Measurements from ENCODE around the gene MCC.

MCC gene

GRCh38 chr5:113245427-113246225 lies 242.6 kb downstream of the MCC start:
- DNase-seq (ENCODE audit: low spot score): no peak

GRCh38 chr5:113244966-113245365 lies 243.3 kb downstream of the MCC start:
- no peak for DNase-seq (ENCODE audit: low spot score)

GRCh38 chr5:113243349-113243664 lies 244.9 kb downstream of the MCC start:
- DNase-seq (ENCODE audit: low spot score): no peak

- DNase-seq (ENCODE audit: low spot score): no peak
These were observed 245.5 kb downstream of the MCC start for GRCh38 chr5:113242481-113243348.

- DNase-seq (ENCODE audit: low spot score): no peak
These were observed 247.1 kb downstream of the MCC start for GRCh38 chr5:113240951-113241726.

- DNase-seq (ENCODE audit: low spot score): no peak
These were observed 248.2 kb downstream of the MCC start for GRCh38 chr5:113240032-113240431.

GRCh38 chr5:113237893-113238292 lies 250.4 kb downstream of the MCC start:
- no peak for DNase-seq (ENCODE audit: low spot score)

GRCh38 chr5:113236536-113237288 lies 251.5 kb downstream of the MCC start:
- DNase-seq (ENCODE audit: low spot score): peak; percentile 16

- DNase-seq (ENCODE audit: low spot score): peak; percentile 50
These were observed 252.4 kb downstream of the MCC start for GRCh38 chr5:113235884-113236283.

- DNase-seq (ENCODE audit: low spot score): no peak
These were observed 253.7 kb downstream of the MCC start for GRCh38 chr5:113234546-113234945.

GRCh38 chr5:113233606-113234005 lies 254.6 kb downstream of the MCC start:
- DNase-seq (ENCODE audit: low spot score): no peak

- DNase-seq (ENCODE audit: low spot score): no peak
These were observed 255.6 kb downstream of the MCC start for GRCh38 chr5:113232667-113233066.

GRCh38 chr5:113232221-113232620 lies 256.0 kb downstream of the MCC start:
- no peak for DNase-seq (ENCODE audit: low spot score)

GRCh38 chr5:113231653-113232000 lies 256.6 kb downstream of the MCC start:
- DNase-seq (ENCODE audit: low spot score): no peak

- DNase-seq (ENCODE audit: low spot score): peak; percentile 20
These were observed 257.3 kb downstream of the MCC start for GRCh38 chr5:113230711-113231652.

- no peak for DNase-seq (ENCODE audit: low spot score)
These were observed 260.5 kb downstream of the MCC start for GRCh38 chr5:113227798-113228197.

- DNase-seq (ENCODE audit: low spot score): no peak
These were observed 262.0 kb downstream of the MCC start for GRCh38 chr5:113226116-113226736.

- DNase-seq (ENCODE audit: low spot score): no peak
These were observed 263.0 kb downstream of the MCC start for GRCh38 chr5:113225259-113225658.

GRCh38 chr5:113224605-113225065 lies 263.6 kb downstream of the MCC start:
- DNase-seq (ENCODE audit: low spot score): no peak

Measured in SW480 (cell line).